ENCODE results near the gene STAMBP. TPM values are rescaled to one million over a fixed set of nuclear protein-coding genes. Genes with fewer than 3 reads are reported as not detected.

The STAMBP gene
- total and polyA plus RNA-seq, 2 of the 13 experiments (the other 11 are each of a cell fraction or from before 2014, with no cell fraction given): 49.6 to 53.2 TPM

DNA sequence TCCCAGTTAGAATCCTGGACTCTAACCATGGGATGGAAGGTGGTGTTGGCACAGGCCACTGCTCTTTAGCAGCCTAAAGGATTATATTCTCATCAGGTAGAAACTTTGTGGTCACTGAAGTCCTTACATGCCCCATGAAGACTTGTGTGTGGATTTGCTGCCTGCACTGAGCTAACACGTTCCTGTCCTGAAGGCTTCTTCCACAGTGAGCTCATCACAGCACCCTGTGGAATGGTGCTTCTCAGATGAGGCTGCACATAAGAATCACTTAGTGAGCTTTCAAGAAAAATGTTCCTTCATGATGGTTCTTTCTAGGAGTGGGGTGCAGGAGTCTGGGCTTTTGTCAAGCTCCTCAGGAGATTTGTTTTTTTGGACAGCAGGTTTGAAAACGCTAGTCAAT lies 26.8 kb downstream of the STAMBP start:
- WGBS (ENCODE audit: low lambda C conversion rate): 90% methylated on average over 2 of the region's 2 CpGs
- Histone ChIP-seq H3K27ac (ENCODE audit: extremely low read length, insufficient read depth, low read length) (no peak overlapping the region), H4K20me1 (ENCODE audit: insufficient read depth, low read length) (no peaks in the 10 kb centered on the region), H3K4me3 (replicated peaks in 1 of 3; ENCODE audit: insufficient read depth in 1 of 3, low read depth in 2 of 3, low read length in 3 of 3) (no peak overlapping the region), H3K9me3 (ENCODE audit: low read length) (no peaks in the 10 kb centered on the region), H3K79me2 (ENCODE audit: insufficient read depth, low read length) (no peaks in the 10 kb centered on the region), H3K4me2 (ENCODE audit: low read depth, low read length) (no peak overlapping the region), H3K9ac (ENCODE audit: insufficient read depth, low read depth, low read length) (no peak overlapping the region), H2AFZ (ENCODE audit: low read length) (no peak overlapping the region), H3K27me3 (ENCODE audit: control insufficient read depth in 1 of 2, insufficient read depth in 2 of 2, low read length in 2 of 2) (no peaks in the 10 kb centered on the region), H3K4me1 (ENCODE audit: insufficient read depth, low read length) (no peaks in the 10 kb centered on the region), H3K36me3 (replicated peaks in 1 of 2; ENCODE audit: control insufficient read depth in 1 of 2, insufficient read depth in 2 of 2, low read length in 2 of 2) (peaks cover 21 to 67% of the 10 kb centered on the region in 2 experiments)
- POLR2A ChIA-PET: interaction anchor here (0.9 kb wide), 1 partner anchor 13 kb away, joined by 4 read pairs; no protein-coding TSS in a partner anchor
- ATAC-seq (no peak), DNase-seq (ENCODE audit: low spot score) (no peak), FAIRE-seq (no peak)
- intact Hi-C loops (cut with micrococcal nuclease; ENCODE audit: unreplicated experiment): no loop called here
- in situ Hi-C loops (cut with HindIII; ENCODE audit: extremely low pct_ligation_motif_present, low pct_unique_long_range_greater_than_20kb): no loop called here
- no TSS peak for BruUV-seq (replicated peaks)
- CTCF ChIA-PET (ENCODE audit: low intra/inter-chr PET ratio, low total read pairs): no interaction called here
- TF ChIP-seq, protein P1, sequence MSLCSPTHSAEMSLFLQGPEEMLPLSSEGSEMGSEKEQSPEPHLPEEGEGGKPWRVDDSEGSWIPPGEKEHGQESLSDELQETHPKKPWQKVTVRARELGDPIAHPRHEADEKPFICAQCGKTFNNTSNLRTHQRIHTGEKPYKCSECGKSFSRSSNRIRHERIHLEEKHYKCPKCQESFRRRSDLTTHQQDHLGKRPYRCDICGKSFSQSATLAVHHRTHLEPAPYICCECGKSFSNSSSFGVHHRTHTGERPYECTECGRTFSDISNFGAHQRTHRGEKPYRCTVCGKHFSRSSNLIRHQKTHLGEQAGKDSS (CRISPR knock-in tag; IDR thresholded peaks at IDR 0.05; ENCODE audit: borderline replicate concordance, low read depth): no peak
- TF ChIP-seq ZNF547 (CRISPR knock-in tag; IDR thresholded peaks at IDR 0.05) (no peak), BHLHE40 (IDR thresholded peaks at IDR 0.05; ENCODE audit: low read length) (no peak), ZNF292 (CRISPR knock-in tag; IDR thresholded peaks at IDR 0.05; ENCODE audit: borderline replicate concordance, low read depth) (no peak), ZNF891 (CRISPR knock-in tag; IDR thresholded peaks at IDR 0.05) (no peak), ZFP62 (CRISPR knock-in tag; IDR thresholded peaks at IDR 0.05) (no peak), KLF12 (CRISPR knock-in tag; IDR thresholded peaks at IDR 0.05; ENCODE audit: borderline replicate concordance) (no peak), ZNF674 (CRISPR knock-in tag; IDR thresholded peaks at IDR 0.05; ENCODE audit: low read depth) (no peak), MTF1 (CRISPR knock-in tag; IDR thresholded peaks at IDR 0.05) (no peak), KDM1A (CRISPR knock-in tag; IDR thresholded peaks at IDR 0.05) (no peak), ZNF17 (CRISPR knock-in tag; IDR thresholded peaks at IDR 0.05) (no peak), SNAI1 (CRISPR knock-in tag; IDR thresholded peaks at IDR 0.05; ENCODE audit: borderline replicate concordance) (no peak), RCOR2 (CRISPR knock-in tag; IDR thresholded peaks at IDR 0.05) (no peak), TCF12 (IDR thresholded peaks at IDR 0.05) (no peak), TCF12 (CRISPR knock-in tag; IDR thresholded peaks at IDR 0.05) (no peak), BCL6 (CRISPR knock-in tag; IDR thresholded peaks at IDR 0.05) (no peak)
- TF ChIP-seq, protein P2, sequence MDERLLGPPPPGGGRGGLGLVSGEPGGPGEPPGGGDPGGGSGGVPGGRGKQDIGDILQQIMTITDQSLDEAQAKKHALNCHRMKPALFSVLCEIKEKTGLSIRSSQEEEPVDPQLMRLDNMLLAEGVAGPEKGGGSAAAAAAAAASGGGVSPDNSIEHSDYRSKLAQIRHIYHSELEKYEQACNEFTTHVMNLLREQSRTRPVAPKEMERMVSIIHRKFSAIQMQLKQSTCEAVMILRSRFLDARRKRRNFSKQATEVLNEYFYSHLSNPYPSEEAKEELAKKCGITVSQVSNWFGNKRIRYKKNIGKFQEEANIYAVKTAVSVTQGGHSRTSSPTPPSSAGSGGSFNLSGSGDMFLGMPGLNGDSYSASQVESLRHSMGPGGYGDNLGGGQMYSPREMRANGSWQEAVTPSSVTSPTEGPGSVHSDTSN (CRISPR knock-in tag; IDR thresholded peaks at IDR 0.05): no peak
- TF ChIP-seq, protein P3, sequence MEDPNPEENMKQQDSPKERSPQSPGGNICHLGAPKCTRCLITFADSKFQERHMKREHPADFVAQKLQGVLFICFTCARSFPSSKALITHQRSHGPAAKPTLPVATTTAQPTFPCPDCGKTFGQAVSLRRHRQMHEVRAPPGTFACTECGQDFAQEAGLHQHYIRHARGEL (CRISPR knock-in tag; IDR thresholded peaks at IDR 0.05): no peak
- TF ChIP-seq, protein P4, sequence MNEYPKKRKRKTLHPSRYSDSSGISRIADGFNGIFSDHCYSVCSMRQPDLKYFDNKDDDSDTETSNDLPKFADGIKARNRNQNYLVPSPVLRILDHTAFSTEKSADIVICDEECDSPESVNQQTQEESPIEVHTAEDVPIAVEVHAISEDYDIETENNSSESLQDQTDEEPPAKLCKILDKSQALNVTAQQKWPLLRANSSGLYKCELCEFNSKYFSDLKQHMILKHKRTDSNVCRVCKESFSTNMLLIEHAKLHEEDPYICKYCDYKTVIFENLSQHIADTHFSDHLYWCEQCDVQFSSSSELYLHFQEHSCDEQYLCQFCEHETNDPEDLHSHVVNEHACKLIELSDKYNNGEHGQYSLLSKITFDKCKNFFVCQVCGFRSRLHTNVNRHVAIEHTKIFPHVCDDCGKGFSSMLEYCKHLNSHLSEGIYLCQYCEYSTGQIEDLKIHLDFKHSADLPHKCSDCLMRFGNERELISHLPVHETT (CRISPR knock-in tag; conservative IDR thresholded peaks at IDR 0.05): no peak
- TF ChIP-seq, protein P5, sequence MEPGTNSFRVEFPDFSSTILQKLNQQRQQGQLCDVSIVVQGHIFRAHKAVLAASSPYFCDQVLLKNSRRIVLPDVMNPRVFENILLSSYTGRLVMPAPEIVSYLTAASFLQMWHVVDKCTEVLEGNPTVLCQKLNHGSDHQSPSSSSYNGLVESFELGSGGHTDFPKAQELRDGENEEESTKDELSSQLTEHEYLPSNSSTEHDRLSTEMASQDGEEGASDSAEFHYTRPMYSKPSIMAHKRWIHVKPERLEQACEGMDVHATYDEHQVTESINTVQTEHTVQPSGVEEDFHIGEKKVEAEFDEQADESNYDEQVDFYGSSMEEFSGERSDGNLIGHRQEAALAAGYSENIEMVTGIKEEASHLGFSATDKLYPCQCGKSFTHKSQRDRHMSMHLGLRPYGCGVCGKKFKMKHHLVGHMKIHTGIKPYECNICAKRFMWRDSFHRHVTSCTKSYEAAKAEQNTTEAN (CRISPR knock-in tag; conservative IDR thresholded peaks at IDR 0.05): no peak
- TF ChIP-seq, protein P6, sequence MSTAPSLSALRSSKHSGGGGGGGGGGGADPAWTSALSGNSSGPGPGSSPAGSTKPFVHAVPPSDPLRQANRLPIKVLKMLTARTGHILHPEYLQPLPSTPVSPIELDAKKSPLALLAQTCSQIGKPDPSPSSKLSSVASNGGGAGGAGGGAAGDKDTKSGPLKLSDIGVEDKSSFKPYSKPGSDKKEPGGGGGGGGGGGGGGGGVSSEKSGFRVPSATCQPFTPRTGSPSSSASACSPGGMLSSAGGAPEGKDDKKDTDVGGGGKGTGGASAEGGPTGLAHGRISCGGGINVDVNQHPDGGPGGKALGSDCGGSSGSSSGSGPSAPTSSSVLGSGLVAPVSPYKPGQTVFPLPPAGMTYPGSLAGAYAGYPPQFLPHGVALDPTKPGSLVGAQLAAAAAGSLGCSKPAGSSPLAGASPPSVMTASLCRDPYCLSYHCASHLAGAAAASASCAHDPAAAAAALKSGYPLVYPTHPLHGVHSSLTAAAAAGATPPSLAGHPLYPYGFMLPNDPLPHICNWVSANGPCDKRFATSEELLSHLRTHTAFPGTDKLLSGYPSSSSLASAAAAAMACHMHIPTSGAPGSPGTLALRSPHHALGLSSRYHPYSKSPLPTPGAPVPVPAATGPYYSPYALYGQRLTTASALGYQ (CRISPR knock-in tag; IDR thresholded peaks at IDR 0.05): no peak
